ENCODE measurements around the gene ENO2. TPM values are rescaled to one million over a fixed set of nuclear protein-coding genes. Genes with fewer than 3 reads are reported as not detected.
"Not testable (repeated sequence)": the region's sequence is repeated elsewhere in the genome, so short reads cannot be mapped to it uniquely, and the experiment has no call there.

ENO2 gene
- total RNA-seq, 5 donors from 2014 or later (not counting 1 experiment from before 2014, with no cell fraction given) = 87.2 to 176 (median 148) TPM

GRCh38 chr12:6872073-6873048 is 42.0 kb upstream of the ENO2 start:
- peak overlapping the region; percentile 87 to 93 (median 89) for H3K4me3 Mint-ChIP-seq
- peaks cover 49 to 56% (median 53%) of the 10 kb centered on the region in 3 donors for H3K4me1 Mint-ChIP-seq
- ChIA-PET CTCF (interaction anchor here (0.5 to 4.7 kb wide), 42 partner anchors 10 to 1211 kb away, joined by 3 to 58 read pairs (median 4); partner anchors contain the start of genes LPCAT3 (in 2 of the 2), C12orf57 (in 1 of the 2), C1RL (in 1 of the 2) and CDCA3 (in 1 of the 2)), POLR2A (interaction anchor here (0.5 to 1.8 kb wide), 9 partner anchors 9 to 314 kb away, joined by 3 to 11 read pairs (median 3); partner anchors contain the start of genes C12orf57 (in 1 of the 2), CDCA3 (in 1 of the 2), RNU7-1 (in 1 of the 2) and USP5 (in 1 of the 2))
- H3K27ac ChIP-seq (ENCODE audit: low read length) = peak overlapping the region; percentile 63
- DNase-seq = peak; percentile 55 to 91 (median 75)
- peaks cover 0 to 21% of the 10 kb centered on the region in 2 donors for H3K36me3 ChIP-seq (ENCODE audit: control insufficient read depth in 2 of 2, extremely low read depth in 1 of 2, insufficient read depth in 1 of 2, low read length in 1 of 2)
- H3K9me3 ChIP-seq = no peaks in the 10 kb centered on the region
- H3K9me3 Mint-ChIP-seq = no peaks in the 10 kb centered on the region
- peak overlapping the region; percentile 77 to 94 for H3K4me3 ChIP-seq (ENCODE audit: control insufficient read depth in 1 of 2, extremely low read depth in 1 of 2, low read length in 1 of 2)
- H3K36me3 Mint-ChIP-seq = peaks cover 22% of the 10 kb centered on the region
- no peaks in the 10 kb centered on the region for H3K27me3 ChIP-seq (replicated peaks in 1 of 2; ENCODE audit: control insufficient read depth in 2 of 2, extremely low read depth in 1 of 2, insufficient read depth in 2 of 2, low read length in 1 of 2)
- peak; percentile 38 to 46 (median 44) for ATAC-seq (replicated peaks in 1 of 4)
- no peaks in the 10 kb centered on the region for H3K27me3 Mint-ChIP-seq
- 2% methylated on average over 38 of the region's 40 CpGs for WGBS (ENCODE audit: insufficient coverage)
- peak overlapping the region; percentile 88 to 90 for H3K27ac Mint-ChIP-seq
- H3K4me1 ChIP-seq (ENCODE audit: control insufficient read depth in 1 of 2, extremely low read depth in 1 of 2, insufficient read depth in 2 of 2, low read length in 2 of 2) = peaks cover 20 to 61% of the 10 kb centered on the region in 2 experiments

- Histone ChIP-seq H3K4me3 (ENCODE audit: control insufficient read depth in 1 of 2, extremely low read depth in 1 of 2, low read length in 1 of 2) (peak within 1 kb of the TSS; percentile 77 to 94), H3K4me1 (ENCODE audit: control insufficient read depth in 1 of 2, extremely low read depth in 1 of 2, insufficient read depth in 2 of 2, low read length in 2 of 2) (peaks cover 19 to 56% of the 10 kb centered on the region in 2 experiments), H3K9me3 (no peaks in the 10 kb centered on the region), H3K27me3 (replicated peaks in 1 of 2; ENCODE audit: control insufficient read depth in 2 of 2, extremely low read depth in 1 of 2, insufficient read depth in 2 of 2, low read length in 1 of 2) (no peaks in the 10 kb centered on the region), H3K36me3 (ENCODE audit: control insufficient read depth in 2 of 2, extremely low read depth in 1 of 2, insufficient read depth in 1 of 2, low read length in 1 of 2) (peaks cover 0 to 21% of the 10 kb centered on the region in 2 donors), H3K27ac (ENCODE audit: low read length) (peak within 1 kb of the TSS; percentile 69)
- ATAC-seq (replicated peaks in 1 of 4) = peak; percentile 84 to 92 (median 86)
- POLR2A ChIA-PET = interaction anchor here (0.5 to 1.8 kb wide), 10 partner anchors 8 to 313 kb away, joined by 3 to 11 read pairs (median 3); partner anchors contain the start of genes C12orf57 (in 1 of the 2), CDCA3 (in 1 of the 2), RNU7-1 (in 1 of the 2) and USP5 (in 1 of the 2)
- under 1% methylated on average over 61 of the region's 66 CpGs for WGBS (ENCODE audit: insufficient coverage)
- peak within 1 kb of the TSS; percentile 87 to 93 (median 89) for H3K4me3 Mint-ChIP-seq
- DNase-seq = peak; percentile 95 to 100 (median 98)
- H3K36me3 Mint-ChIP-seq = peaks cover 23% of the 10 kb centered on the region
- H3K27ac Mint-ChIP-seq = peak within 1 kb of the TSS; percentile 88 to 90
- H3K4me1 Mint-ChIP-seq = peaks cover 46 to 51% (median 48%) of the 10 kb centered on the region in 3 donors
- no peaks in the 10 kb centered on the region for H3K9me3 Mint-ChIP-seq
- H3K27me3 Mint-ChIP-seq = no peaks in the 10 kb centered on the region
- CTCF ChIA-PET = interaction anchor here (0.6 to 4.7 kb wide), 34 partner anchors 9 to 332 kb away, joined by 3 to 58 read pairs (median 4); partner anchors contain the start of genes LPCAT3 (in 2 of the 2), C12orf57 (in 1 of the 2), C1RL (in 1 of the 2) and CDCA3 (in 1 of the 2)
Observed at GRCh38 chr12:6873094-6874014, 41.0 kb upstream of the ENO2 start, which contains the start of gene SPSB2. TSS of gene SPSB2 (minus strand) at chr12:6873303. CDS start at chr12:6872901, 402 bp downstream.

GRCh38 chr12:6874015-6874368 is 40.4 kb upstream of the ENO2 start:
- peaks cover 16 to 50% of the 10 kb centered on the region in 2 experiments for H3K4me1 ChIP-seq (ENCODE audit: control insufficient read depth in 1 of 2, extremely low read depth in 1 of 2, insufficient read depth in 2 of 2, low read length in 2 of 2)
- H3K27ac ChIP-seq (ENCODE audit: low read length) = peak overlapping the region; percentile 69
- POLR2A ChIA-PET = interaction anchor here (0.5 to 0.8 kb wide), 3 partner anchors 8 to 107 kb away, joined by 3 to 5 read pairs (median 4); no protein-coding TSS in a partner anchor
- peaks cover 0 to 21% of the 10 kb centered on the region in 2 donors for H3K36me3 ChIP-seq (ENCODE audit: control insufficient read depth in 2 of 2, extremely low read depth in 1 of 2, insufficient read depth in 1 of 2, low read length in 1 of 2)
- Mint-ChIP-seq H3K36me3 (peaks cover 20% of the 10 kb centered on the region), H3K27ac (peak overlapping the region; percentile 85 to 87), H3K4me1 (peaks cover 40 to 45% (median 42%) of the 10 kb centered on the region in 3 donors), H3K4me3 (peak overlapping the region; percentile 87 to 93 (median 89))
- H3K9me3 ChIP-seq; H3K27me3 ChIP-seq (replicated peaks in 1 of 2; ENCODE audit: control insufficient read depth in 2 of 2, extremely low read depth in 1 of 2, insufficient read depth in 2 of 2, low read length in 1 of 2); ATAC-seq (replicated peaks in 1 of 4); H3K27me3 Mint-ChIP-seq; H3K9me3 Mint-ChIP-seq; DNase-seq: not testable (repeated sequence)
- CTCF ChIA-PET = interaction anchor here in 1 of 2 donors (1.9 to 3.3 kb wide), 3 partner anchors 17 to 144 kb away, joined by 9 to 58 read pairs (median 43); partner anchors contain the start of genes CDCA3, LPCAT3 and USP5
- 58% methylated on average over 7 of the region's 9 CpGs for WGBS (ENCODE audit: insufficient coverage)
- peak overlapping the region; percentile 58 to 85 for H3K4me3 ChIP-seq (ENCODE audit: control insufficient read depth in 1 of 2, extremely low read depth in 1 of 2, low read length in 1 of 2)

- H3K27ac ChIP-seq (ENCODE audit: low read length); H3K4me1 ChIP-seq (ENCODE audit: control insufficient read depth in 1 of 2, extremely low read depth in 1 of 2, insufficient read depth in 2 of 2, low read length in 2 of 2); H3K36me3 Mint-ChIP-seq; H3K9me3 Mint-ChIP-seq; H3K27me3 Mint-ChIP-seq; H3K4me1 Mint-ChIP-seq; H3K27me3 ChIP-seq (replicated peaks in 1 of 2; ENCODE audit: control insufficient read depth in 2 of 2, extremely low read depth in 1 of 2, insufficient read depth in 2 of 2, low read length in 1 of 2); DNase-seq; H3K4me3 Mint-ChIP-seq; H3K27ac Mint-ChIP-seq; H3K9me3 ChIP-seq; ATAC-seq (replicated peaks in 1 of 4); H3K4me3 ChIP-seq (ENCODE audit: control insufficient read depth in 1 of 2, extremely low read depth in 1 of 2, low read length in 1 of 2); POLR2A ChIA-PET: not testable (repeated sequence)
- peaks cover 4 to 12% of the 10 kb centered on the region in 2 donors for H3K36me3 ChIP-seq (ENCODE audit: control insufficient read depth in 2 of 2, extremely low read depth in 1 of 2, insufficient read depth in 1 of 2, low read length in 1 of 2)
- CTCF ChIA-PET = interaction anchor here in 1 of 2 donors (0.6 kb wide), 1 partner anchor 248 kb away, joined by 3 read pairs; no protein-coding TSS in a partner anchor
- 100% methylated on average over 6 of the region's 11 CpGs for WGBS (ENCODE audit: insufficient coverage)
Observed at GRCh38 chr12:6879824-6880223, 34.6 kb upstream of the ENO2 start.

- no peaks in the 10 kb centered on the region for H3K4me1 Mint-ChIP-seq
- H3K4me1 ChIP-seq (ENCODE audit: control insufficient read depth in 1 of 2, extremely low read depth in 1 of 2, insufficient read depth in 2 of 2, low read length in 2 of 2) = no peaks in the 10 kb centered on the region
- DNase-seq (no peak), ATAC-seq (replicated peaks in 1 of 4) (no peak)
- H3K36me3 ChIP-seq (ENCODE audit: control insufficient read depth in 2 of 2, extremely low read depth in 1 of 2, insufficient read depth in 1 of 2, low read length in 1 of 2) = peaks cover 4 to 10% of the 10 kb centered on the region in 2 donors
- H3K9me3 Mint-ChIP-seq = no peaks in the 10 kb centered on the region
- no peak overlapping the region for H3K27ac ChIP-seq (ENCODE audit: low read length)
- no peaks in the 10 kb centered on the region for H3K27me3 ChIP-seq (replicated peaks in 1 of 2; ENCODE audit: control insufficient read depth in 2 of 2, extremely low read depth in 1 of 2, insufficient read depth in 2 of 2, low read length in 1 of 2)
- no peak overlapping the region for H3K4me3 ChIP-seq (ENCODE audit: control insufficient read depth in 1 of 2, extremely low read depth in 1 of 2, low read length in 1 of 2)
- CTCF ChIA-PET = interaction anchor here in 1 of 2 donors (2.0 kb wide), 1 partner anchor 11 kb away, joined by 8 read pairs; the partner anchor contains the start of gene SPSB2
- WGBS (ENCODE audit: insufficient coverage) = 86% methylated on average over 3 of the region's 5 CpGs
- no peaks in the 10 kb centered on the region for H3K27me3 Mint-ChIP-seq
- H3K36me3 Mint-ChIP-seq = peaks cover 3% of the 10 kb centered on the region
- H3K4me3 Mint-ChIP-seq = no peak overlapping the region
- POLR2A ChIA-PET = no interaction called here
- H3K9me3 ChIP-seq = no peaks in the 10 kb centered on the region
- H3K27ac Mint-ChIP-seq = no peak overlapping the region
Observed at GRCh38 chr12:6883252-6883651, 31.1 kb upstream of the ENO2 start.

Data from T-cell (primary cell).